GM15510 (cell line): ENCODE results near the gene CXorf65.
A peak's percentile ranks its signal among the peaks of the same experiment; 100 is the strongest.

Experiments
- POLR2A ChIP-seq: IDR thresholded peaks from 3 replicates; pipeline ENCODE4 v1.6.1; 2011; ENCODE audit warnings: borderline replicate concordance; ENCODE audit not compliant: insufficient read length; ENCODE audit errors: extremely low read depth

Gene CXorf65

DNA sequence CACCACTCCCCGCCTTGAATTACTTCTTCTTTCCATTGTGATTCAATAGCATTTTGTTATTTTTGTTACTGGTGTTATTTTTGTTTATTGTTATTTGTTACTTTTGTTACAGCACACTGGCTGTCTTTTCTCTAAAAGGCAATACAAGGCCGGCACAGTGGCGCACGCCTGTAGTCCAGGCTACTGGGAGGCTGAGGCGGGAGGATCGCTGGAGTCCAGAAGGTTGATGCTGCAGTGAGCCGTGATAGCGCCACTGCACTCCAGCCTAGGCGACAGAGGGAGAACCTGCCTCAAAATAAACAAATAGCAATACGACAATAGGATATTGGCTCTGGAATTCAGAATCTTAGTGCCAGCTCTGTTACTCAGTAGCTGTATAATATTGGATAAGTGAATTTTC is 10.8 kb upstream of the CXorf65 start:
- no peak for TF ChIP-seq POLR2A

DNA sequence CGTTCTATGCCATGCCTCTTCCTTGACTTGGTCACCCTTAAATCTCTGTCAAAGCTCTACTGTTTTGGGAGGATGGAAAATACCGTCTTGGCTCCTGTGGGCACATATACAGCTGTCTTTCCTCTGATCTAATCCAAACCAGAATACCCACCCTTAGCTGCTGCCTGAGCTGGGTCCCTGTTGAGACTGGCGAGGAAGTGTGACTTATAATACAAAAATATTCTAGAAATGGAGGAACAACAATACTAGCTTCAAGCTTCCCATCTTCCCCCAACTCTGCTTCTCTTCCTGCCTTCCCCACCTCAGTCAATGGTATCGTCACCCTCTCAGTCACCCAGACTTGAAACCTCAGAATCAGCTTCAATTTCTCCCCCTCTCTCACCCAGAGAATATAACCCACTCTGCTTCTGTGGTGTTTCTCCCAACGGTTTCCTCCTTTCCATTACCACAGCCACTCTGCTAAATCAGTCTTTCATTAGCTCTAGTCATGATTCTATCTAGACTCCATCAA is 5.4 kb upstream of the CXorf65 start:
- TF ChIP-seq POLR2A = no peak

DNA sequence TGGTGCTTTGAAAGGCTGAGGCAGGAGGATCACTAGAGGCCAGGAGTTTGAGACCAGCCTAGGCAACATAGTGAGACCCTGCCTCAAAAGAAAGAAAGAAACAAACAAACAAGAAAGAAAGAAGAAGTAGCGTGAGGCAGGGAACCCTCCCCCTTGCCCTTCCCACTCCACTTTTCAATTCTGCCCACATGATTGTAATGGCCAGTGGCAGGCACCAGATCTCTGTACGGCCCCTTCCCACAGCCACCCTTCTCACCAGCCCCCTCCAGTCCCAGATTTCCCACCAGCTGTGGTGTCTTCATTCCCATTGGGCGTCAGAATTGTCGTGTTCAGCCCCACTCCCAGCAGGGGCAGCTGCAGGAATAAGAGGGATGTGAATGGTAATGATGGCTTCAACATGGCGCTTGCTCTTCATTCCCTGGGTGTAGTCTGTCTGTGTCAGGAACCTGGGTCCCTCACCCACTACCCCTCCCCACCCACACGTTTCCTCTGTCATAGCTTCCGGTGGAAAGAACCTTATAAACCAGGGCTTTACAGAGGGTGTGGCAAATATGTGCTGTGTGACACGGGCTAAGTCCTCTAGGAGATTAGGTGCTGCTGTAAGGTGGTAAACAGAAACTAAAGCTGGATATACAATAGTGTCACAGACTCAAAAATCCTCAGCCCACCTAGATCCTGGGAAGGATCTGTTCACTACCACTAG is 4.8 kb upstream of the CXorf65 start, which contains the start of gene IL2RG:
IL2RG (minus strand) TSS at position 437 of the 703 bp plus-strand sequence; CDS start at position 399, 38 bp downstream.
- peak; percentile 66 for TF ChIP-seq POLR2A

DNA sequence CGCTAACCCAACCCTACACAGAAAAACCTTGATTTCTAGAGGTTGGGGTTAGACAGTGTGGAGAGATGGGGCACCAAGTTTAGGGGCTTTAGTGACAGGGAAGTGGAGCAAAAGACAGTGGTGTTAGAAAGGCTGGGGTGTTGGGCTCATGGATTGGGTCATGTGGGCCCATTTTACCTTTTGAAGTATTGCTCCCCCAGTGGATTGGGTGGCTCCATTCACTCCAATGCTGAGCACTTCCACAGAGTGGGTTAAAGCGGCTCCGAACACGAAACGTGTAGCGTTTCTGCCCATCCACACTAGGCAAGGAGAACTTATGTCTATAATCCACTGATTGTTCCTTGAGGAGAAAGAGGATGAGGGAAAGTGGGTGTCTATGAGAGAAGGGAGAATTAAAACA is 2.5 kb upstream of the CXorf65 start:
- no peak for TF ChIP-seq POLR2A

- TF ChIP-seq POLR2A = no peak
These were observed 1.3 kb upstream of the CXorf65 start for GRCh38 chrX:71107762-71108360.

DNA sequence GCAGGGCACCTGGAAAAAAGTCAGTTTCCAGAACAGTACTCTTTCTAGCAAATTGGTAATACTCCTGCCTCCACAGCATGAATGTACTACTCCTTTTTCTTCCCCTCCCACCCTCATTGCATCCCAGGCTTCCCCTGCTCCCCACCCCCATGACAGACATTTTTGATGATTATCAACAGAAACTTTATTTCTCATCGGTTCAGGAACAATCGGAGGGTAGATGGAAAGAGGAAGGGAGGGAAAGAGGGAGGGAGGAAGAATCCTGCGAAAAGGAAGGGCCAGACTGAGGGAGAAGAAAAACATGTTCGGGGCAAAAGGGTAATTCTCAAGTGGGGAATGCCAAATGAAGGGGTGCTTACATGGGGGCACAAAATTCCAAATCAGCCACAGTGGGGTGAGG is 705 bp upstream of the CXorf65 start:
- no peak for TF ChIP-seq POLR2A

GRCh38 chrX:71105628-71106027 is 912 bp downstream of the CXorf65 start:
- TF ChIP-seq POLR2A = no peak

DNA sequence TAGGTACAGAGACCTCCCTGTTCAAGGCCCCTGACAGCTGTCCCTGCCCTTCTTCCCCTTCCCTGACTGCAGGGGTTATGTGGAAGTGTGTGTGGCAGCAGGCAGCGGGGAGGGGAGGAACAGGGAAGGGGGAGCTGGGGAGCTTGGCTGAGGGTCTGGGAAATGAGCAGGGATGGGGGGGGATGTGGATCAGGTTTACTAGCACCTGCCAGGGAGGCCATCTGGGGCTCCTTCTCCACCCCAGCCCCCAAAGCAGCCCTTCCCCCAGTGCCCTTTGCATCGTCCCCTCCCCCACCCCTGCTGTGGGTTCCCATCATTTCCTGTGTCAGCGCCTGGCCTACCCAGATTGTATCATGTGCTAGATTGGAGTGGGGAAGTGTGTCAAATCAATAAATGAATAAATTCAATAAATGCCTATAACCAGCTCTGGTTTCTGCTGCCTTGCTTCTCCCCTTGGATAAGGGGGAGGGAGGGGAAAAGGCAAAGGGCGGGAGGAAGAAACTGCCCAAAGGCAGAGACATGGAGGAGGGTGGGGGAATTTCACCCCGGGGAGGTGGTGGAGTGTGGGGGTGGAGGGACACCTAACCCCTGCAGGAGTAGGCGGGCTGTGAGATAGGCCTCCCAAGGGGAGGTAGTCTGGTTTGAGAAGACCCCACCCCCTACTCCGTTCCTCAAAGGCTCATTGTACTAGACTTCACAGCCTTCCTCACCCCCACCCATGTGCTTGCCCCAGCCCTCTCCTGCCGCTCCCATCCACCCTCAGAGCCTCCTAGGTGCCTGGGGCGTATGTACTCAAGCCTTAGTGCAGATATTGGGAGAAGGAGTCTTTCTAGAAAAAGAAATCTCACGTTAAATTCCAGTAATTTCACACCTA is 3.2 kb downstream of the CXorf65 start:
- no peak for TF ChIP-seq POLR2A

GRCh38 chrX:71102292-71102691 is 4.2 kb downstream of the CXorf65 start:
- no peak for TF ChIP-seq POLR2A

DNA sequence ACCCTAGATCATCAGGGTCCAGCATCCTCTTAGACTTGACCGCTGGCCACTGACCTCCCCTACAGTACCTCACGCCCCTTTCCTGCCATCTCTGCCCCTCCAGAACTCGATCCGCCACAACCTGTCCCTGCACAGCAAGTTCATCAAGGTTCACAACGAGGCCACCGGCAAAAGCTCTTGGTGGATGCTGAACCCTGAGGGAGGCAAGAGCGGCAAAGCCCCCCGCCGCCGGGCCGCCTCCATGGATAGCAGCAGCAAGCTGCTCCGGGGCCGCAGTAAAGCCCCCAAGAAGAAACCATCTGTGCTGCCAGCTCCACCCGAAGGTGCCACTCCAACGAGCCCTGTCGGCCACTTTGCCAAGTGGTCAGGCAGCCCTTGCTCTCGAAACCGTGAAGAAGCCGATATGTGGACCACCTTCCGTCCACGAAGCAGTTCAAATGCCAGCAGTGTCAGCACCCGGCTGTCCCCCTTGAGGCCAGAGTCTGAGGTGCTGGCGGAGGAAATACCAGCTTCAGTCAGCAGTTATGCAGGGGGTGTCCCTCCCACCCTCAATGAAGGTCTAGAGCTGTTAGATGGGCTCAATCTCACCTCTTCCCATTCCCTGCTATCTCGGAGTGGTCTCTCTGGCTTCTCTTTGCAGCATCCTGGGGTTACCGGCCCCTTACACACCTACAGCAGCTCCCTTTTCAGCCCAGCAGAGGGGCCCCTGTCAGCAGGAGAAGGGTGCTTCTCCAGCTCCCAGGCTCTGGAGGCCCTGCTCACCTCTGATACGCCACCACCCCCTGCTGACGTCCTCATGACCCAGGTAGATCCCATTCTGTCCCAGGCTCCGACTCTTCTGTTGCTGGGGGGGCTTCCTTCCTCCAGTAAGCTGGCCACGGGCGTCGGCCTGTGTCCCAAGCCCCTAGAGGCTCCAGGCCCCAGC is 5.7 kb downstream of the CXorf65 start:
- no peak for TF ChIP-seq POLR2A

DNA sequence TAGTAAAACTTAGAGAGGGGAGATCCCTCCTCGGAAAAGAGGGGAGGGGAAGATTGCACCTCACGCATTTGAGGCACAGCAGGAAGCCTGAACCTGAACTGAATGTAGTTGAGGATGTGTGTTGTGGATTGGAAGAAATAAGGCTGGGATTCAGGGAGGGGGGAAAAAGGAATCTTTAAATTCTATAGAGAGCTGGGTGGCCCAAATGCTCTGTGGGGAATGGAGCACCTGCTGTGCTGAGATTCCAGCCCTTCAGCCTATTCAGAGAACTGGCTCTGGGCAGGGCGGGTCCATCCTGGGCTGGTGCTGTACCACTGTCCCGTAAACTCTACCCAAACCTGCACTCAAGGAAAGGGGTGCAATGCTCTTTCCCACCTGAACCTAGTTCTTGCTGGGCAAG is 6.8 kb downstream of the CXorf65 start:
- TF ChIP-seq POLR2A = no peak

DNA sequence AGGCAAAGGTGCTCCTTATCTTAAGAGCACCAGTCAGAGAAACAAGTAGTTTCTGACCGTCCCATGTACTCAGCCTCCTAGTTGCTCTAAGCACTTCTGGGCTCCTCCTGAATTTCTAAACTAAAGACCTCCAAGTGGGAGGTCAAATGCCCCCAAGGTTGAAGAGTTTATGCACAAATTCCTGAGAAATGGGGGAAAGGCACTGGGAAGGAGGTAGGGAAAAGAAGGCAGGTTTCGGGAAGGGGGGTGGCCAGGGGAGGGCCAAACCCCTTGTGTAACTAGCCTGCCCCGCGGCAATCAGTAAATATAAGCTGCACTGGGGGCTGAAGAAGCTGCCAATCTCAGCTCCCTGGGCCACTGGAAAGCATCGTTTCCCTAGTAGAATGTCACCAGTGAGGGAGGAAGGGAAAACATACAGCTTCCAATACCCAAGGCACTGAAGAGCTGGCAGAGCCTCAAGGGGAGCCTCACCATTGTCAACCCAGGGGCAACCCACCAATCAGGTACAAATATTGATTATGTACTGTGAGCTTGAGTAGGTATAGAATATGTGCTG is 7.5 kb downstream of the CXorf65 start:
- no peak for TF ChIP-seq POLR2A

GRCh38 chrX:71098302-71098701 is 8.2 kb downstream of the CXorf65 start:
- TF ChIP-seq POLR2A = no peak

DNA sequence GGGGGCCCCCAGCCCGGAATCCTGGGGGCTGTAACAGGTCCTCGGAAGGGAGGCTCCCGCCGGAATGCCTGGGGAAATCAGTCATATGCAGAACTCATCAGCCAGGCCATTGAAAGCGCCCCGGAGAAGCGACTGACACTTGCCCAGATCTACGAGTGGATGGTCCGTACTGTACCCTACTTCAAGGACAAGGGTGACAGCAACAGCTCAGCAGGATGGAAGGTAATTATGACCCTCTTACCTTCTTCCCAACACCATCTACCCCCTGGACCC is 9.8 kb downstream of the CXorf65 start:
- no peak for TF ChIP-seq POLR2A
